GM23248 (cell line): ENCODE measurements around the gene MACC1.

Experiments used
- EZH2 ChIP-seq: fragments of 200-600 bp; sonication (generic); IDR thresholded peaks from 2 replicates; pipeline ENCODE4 v1.6.1; 2018; ENCODE audit warnings: antibody characterized with exemption, mild to moderate bottlenecking; ENCODE audit not compliant: insufficient read depth, poor library complexity, severe bottlenecking
- EZH2phosphoT487 ChIP-seq: fragments of 200-600 bp; sonication (generic); IDR thresholded peaks from 2 replicates; pipeline ENCODE4 v1.6.1; 2018; ENCODE audit warnings: antibody characterized with exemption, moderate library complexity, mild to moderate bottlenecking, low read depth; ENCODE audit not compliant: insufficient read depth

GRCh38 chr7:20232848-20233247 lies 15.7 kb upstream of the MACC1 start:
- TF ChIP-seq EZH2 (no peak), EZH2phosphoT487 (no peak)
